NCI-H2227 (cell line): ENCODE measurements around the gene ABHD4.

ENCODE experiments used
- DNase-seq: peaks from one replicate; lab custom pipeline; 2025; ENCODE audit not compliant: unreplicated experiment; lab: John Stamatoyannopoulos, UW

Gene ABHD4

DNA sequence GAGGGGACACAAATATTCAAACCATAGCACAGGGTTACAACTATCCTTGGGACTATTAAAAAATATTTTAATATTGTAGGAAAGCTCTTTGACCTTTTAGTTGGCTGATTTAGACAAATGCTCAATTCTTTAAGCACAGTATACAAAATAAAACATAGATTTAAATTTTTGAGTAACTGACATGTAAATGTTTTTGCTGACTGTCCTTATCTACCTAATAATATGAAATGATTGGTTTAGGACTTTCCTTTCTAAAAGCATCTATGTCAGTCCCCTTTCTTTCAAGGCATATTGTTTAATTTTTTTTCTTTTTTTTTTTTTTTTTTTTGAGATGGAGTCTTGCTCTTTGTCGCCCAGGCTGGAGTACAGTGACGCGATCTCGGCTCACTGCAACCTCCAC, 62.6 kb downstream of the ABHD4 start:
- DNase-seq, result no peak
